ENCODE data around the gene MLLT10. TPM values are rescaled to one million over a fixed set of nuclear protein-coding genes. Genes with fewer than 3 reads are reported as not detected.

The MLLT10 gene
- total RNA-seq, 2 donors from 2014 or later, result 55.8 to 62.9 TPM

DNA sequence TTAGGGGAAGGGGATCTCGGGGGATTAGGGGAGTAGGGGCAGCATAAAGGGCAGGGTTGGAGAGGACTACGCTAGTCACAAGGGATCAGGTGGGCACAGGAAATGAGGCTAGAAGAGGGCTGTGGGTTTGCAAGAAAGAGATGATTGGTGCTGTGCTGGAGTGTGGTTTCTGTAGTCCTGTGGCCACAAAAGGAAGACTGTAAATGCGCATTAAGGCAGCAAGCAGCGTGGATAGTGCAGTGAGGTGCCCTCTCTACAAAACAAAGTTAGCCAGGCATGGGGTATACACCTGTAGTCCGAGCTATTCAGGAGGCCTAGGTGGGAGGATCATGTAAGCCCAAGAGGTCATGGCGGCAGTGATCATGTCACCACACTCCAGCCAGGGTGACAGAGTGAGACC lies 212.1 kb downstream of the MLLT10 start:
- H3K4me1 ChIP-seq (ENCODE audit: control insufficient read depth, insufficient read depth, low read length), result peaks cover 5% of the 10 kb centered on the region
- H3K4me3 Mint-ChIP-seq, result no peak overlapping the region
- no peaks in the 10 kb centered on the region for H3K9me3 ChIP-seq (ENCODE audit: control insufficient read depth, low read length)
- peaks cover 57% of the 10 kb centered on the region for H3K36me3 ChIP-seq (ENCODE audit: control insufficient read depth, insufficient read depth, low read length)
- WGBS, 2 experiments (ENCODE audit: insufficient coverage in 1 of 2, insufficient read length in 1 of 2), result 94 to 100% methylated on average over 4 to 6 of the region's 6 CpGs
- peaks cover 37% of the 10 kb centered on the region for H3K4me1 Mint-ChIP-seq
- no peak overlapping the region for H3K27ac ChIP-seq (ENCODE audit: low read depth, low read length)
- peaks cover 43% of the 10 kb centered on the region for H3K36me3 Mint-ChIP-seq (ENCODE audit: low read depth)
- peaks cover 18% of the 10 kb centered on the region for H3K27me3 Mint-ChIP-seq (ENCODE audit: insufficient read depth)
- no peak overlapping the region for H3K27ac Mint-ChIP-seq
- H3K4me3 ChIP-seq (ENCODE audit: low read length), result no peak overlapping the region
- TF ChIP-seq, protein P1, sequence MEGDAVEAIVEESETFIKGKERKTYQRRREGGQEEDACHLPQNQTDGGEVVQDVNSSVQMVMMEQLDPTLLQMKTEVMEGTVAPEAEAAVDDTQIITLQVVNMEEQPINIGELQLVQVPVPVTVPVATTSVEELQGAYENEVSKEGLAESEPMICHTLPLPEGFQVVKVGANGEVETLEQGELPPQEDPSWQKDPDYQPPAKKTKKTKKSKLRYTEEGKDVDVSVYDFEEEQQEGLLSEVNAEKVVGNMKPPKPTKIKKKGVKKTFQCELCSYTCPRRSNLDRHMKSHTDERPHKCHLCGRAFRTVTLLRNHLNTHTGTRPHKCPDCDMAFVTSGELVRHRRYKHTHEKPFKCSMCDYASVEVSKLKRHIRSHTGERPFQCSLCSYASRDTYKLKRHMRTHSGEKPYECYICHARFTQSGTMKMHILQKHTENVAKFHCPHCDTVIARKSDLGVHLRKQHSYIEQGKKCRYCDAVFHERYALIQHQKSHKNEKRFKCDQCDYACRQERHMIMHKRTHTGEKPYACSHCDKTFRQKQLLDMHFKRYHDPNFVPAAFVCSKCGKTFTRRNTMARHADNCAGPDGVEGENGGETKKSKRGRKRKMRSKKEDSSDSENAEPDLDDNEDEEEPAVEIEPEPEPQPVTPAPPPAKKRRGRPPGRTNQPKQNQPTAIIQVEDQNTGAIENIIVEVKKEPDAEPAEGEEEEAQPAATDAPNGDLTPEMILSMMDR (conservative IDR thresholded peaks at IDR 0.05), result no peak
- no peaks in the 10 kb centered on the region for H3K9me3 Mint-ChIP-seq
- DNase-seq, result no peak
- no peak overlapping the region for H3K9ac ChIP-seq (ENCODE audit: extremely low read depth, low read length, poor library complexity, severe bottlenecking)
- no peaks in the 10 kb centered on the region for H3K27me3 ChIP-seq (ENCODE audit: control insufficient read depth, insufficient read depth, low read length, poor library complexity, severe bottlenecking)

DNA sequence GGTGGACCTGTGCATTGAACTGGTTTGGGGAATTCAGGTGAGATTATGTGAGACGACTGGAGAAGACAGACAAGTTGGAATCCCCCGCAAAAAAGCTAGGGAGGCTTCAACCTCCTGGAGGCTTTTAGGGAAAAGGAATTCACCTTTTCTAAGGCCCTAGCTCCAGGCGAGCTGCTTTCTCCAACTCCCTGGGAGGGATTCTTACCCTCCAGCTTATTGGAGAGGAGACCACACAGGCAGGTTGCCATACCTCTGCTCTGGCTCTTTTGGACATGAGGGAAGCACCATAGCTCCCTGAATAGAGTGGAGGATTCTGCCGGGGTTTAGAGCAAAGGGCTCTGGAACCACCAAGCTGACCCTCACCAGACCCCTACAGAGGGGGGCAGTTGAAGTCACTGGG lies 213.8 kb downstream of the MLLT10 start:
- Mint-ChIP-seq H3K36me3 (ENCODE audit: low read depth) (peaks cover 33% of the 10 kb centered on the region), H3K9me3 (no peaks in the 10 kb centered on the region), H3K4me3 (no peak overlapping the region), H3K27ac (no peak overlapping the region), H3K4me1 (peaks cover 45% of the 10 kb centered on the region), H3K27me3 (ENCODE audit: insufficient read depth) (peaks cover 25% of the 10 kb centered on the region)
- no peak overlapping the region for H3K27ac ChIP-seq (ENCODE audit: low read depth, low read length)
- 91 to 93% methylated on average over 3 to 4 of the region's 4 CpGs for WGBS, 2 experiments (ENCODE audit: insufficient coverage in 1 of 2, insufficient read length in 1 of 2)
- H3K27me3 ChIP-seq (ENCODE audit: control insufficient read depth, insufficient read depth, low read length, poor library complexity, severe bottlenecking), result peaks cover 2% of the 10 kb centered on the region
- no peaks in the 10 kb centered on the region for H3K9me3 ChIP-seq (ENCODE audit: control insufficient read depth, low read length)
- peak; percentile 45 for DNase-seq
- TF ChIP-seq, protein P1 (conservative IDR thresholded peaks at IDR 0.05), result no peak
- peaks cover 6% of the 10 kb centered on the region for H3K4me1 ChIP-seq (ENCODE audit: control insufficient read depth, insufficient read depth, low read length)
- peaks cover 40% of the 10 kb centered on the region for H3K36me3 ChIP-seq (ENCODE audit: control insufficient read depth, insufficient read depth, low read length)
- H3K4me3 ChIP-seq (ENCODE audit: low read length), result no peak overlapping the region
- H3K9ac ChIP-seq (ENCODE audit: extremely low read depth, low read length, poor library complexity, severe bottlenecking), result no peak overlapping the region

DNA sequence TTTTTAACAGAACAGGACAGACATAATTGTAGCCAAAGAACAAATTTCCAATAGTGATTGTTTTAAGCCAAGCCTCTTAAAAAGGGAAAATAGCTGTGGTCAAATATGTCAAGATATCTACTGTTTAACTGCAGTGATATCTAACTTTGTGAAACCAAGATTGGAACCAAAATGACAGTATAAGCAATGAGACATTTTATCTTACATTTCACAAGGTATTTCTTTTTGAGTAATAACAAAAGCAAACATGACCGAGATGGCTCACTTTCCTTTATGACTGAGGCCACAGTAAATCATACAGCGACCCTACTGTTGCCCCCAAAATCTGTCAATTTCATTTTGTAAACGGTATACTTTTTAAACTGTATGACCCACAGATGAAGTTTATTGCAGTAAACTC lies 215.8 kb downstream of the MLLT10 start:
- peaks cover 43% of the 10 kb centered on the region for H3K27me3 Mint-ChIP-seq (ENCODE audit: insufficient read depth)
- no peak overlapping the region for H3K27ac ChIP-seq (ENCODE audit: low read depth, low read length)
- H3K4me1 Mint-ChIP-seq, result peaks cover 43% of the 10 kb centered on the region
- no peaks in the 10 kb centered on the region for H3K9me3 Mint-ChIP-seq
- H3K36me3 ChIP-seq (ENCODE audit: control insufficient read depth, insufficient read depth, low read length), result peaks cover 25% of the 10 kb centered on the region
- 90 to 94% methylated on average over 3 of the region's 3 CpGs for WGBS, 2 experiments (ENCODE audit: insufficient coverage in 1 of 2, insufficient read length in 1 of 2)
- TF ChIP-seq, protein P1 (conservative IDR thresholded peaks at IDR 0.05), result no peak
- no peak for DNase-seq
- H3K4me3 Mint-ChIP-seq, result no peak overlapping the region
- peaks cover 2% of the 10 kb centered on the region for H3K4me1 ChIP-seq (ENCODE audit: control insufficient read depth, insufficient read depth, low read length)
- H3K27ac Mint-ChIP-seq, result no peak overlapping the region
- H3K9ac ChIP-seq (ENCODE audit: extremely low read depth, low read length, poor library complexity, severe bottlenecking), result no peak overlapping the region
- H3K9me3 ChIP-seq (ENCODE audit: control insufficient read depth, low read length), result no peaks in the 10 kb centered on the region
- peaks cover 20% of the 10 kb centered on the region for H3K27me3 ChIP-seq (ENCODE audit: control insufficient read depth, insufficient read depth, low read length, poor library complexity, severe bottlenecking)
- no peak overlapping the region for H3K4me3 ChIP-seq (ENCODE audit: low read length)
- peaks cover 23% of the 10 kb centered on the region for H3K36me3 Mint-ChIP-seq (ENCODE audit: low read depth)
